Measurements from ENCODE around the gene CDH22. TPM values are rescaled to one million over a fixed set of nuclear protein-coding genes. Genes with fewer than 3 reads are reported as not detected.

The CDH22 gene
- total RNA-seq, 1 experiment from 2014 or later = not detected

GRCh38 chr20:46127396-46128010 is 180.8 kb downstream of the CDH22 start:
- 0 out of 2 replicates have a peak, but pooled peaks cover 2% of the 10 kb centered on the region for H3K36me3 ChIP-seq (ENCODE audit: control insufficient read depth, insufficient read depth, low read length)
- in situ Hi-C loops (cut with HindIII; ENCODE audit: low pct_unique_long_range_greater_than_20kb, low sequenced_read_pairs) (no loop called here), intact Hi-C loops (cut with micrococcal nuclease; ENCODE audit: unreplicated experiment) (no loop called here)
- no peak overlapping the region for H3K4me3 ChIP-seq (ENCODE audit: low read depth in 2 of 2, low read length in 2 of 2)
- peaks cover 6% of the 10 kb centered on the region; the same call in 1 of the 2 replicates for H3K27me3 ChIP-seq (ENCODE audit: control insufficient read depth, insufficient read depth, low read length)
- no peak for TF ChIP-seq CTCF (IDR thresholded peaks at IDR 0.05)
- TF ChIP-seq POLR2AphosphoS5 (IDR thresholded peaks at IDR 0.05; ENCODE audit: low read depth, low read length) = no peak
- no peak for TF ChIP-seq REST (IDR thresholded peaks at IDR 0.05; ENCODE audit: insufficient read depth in 1 of 2, low read depth in 2 of 2, low read length in 1 of 2)
- TF ChIP-seq SIN3A (IDR thresholded peaks at IDR 0.05; ENCODE audit: borderline replicate concordance, insufficient read depth, low read depth, low read length) = no peak
- TF ChIP-seq TCF7L2 (IDR thresholded peaks at IDR 0.05; ENCODE audit: low read depth, low read length) = no peak
- POLR2A ChIA-PET = interaction anchor here (0.7 kb wide), 1 partner anchor 30 kb away, joined by 14 read pairs; no protein-coding TSS in a partner anchor
- ATAC-seq (no peak), DNase-seq (ENCODE audit: low read depth, low spot score) (no peak)
- CTCF ChIA-PET = interaction anchor here (0.7 kb wide), 1 partner anchor 229 kb away, joined by 6 read pairs; no protein-coding TSS in a partner anchor
- H3K4me1 ChIP-seq (ENCODE audit: control insufficient read depth, insufficient read depth, low read length) = peaks cover 4% of the 10 kb centered on the region; the same call in 1 of the 2 replicates
- no peak overlapping the region for H3K27ac ChIP-seq (ENCODE audit: low read length)
- no TSS peak for BruUV-seq (replicated peaks)
- H3K9me3 ChIP-seq (ENCODE audit: control insufficient read depth, insufficient read depth, low read depth, low read length) = no peaks in the 10 kb centered on the region

GRCh38 chr20:46126440-46127056 is 181.8 kb downstream of the CDH22 start:
- Histone ChIP-seq H3K9me3 (ENCODE audit: control insufficient read depth, insufficient read depth, low read depth, low read length) (no peaks in the 10 kb centered on the region), H3K36me3 (ENCODE audit: control insufficient read depth, insufficient read depth, low read length) (0 out of 2 replicates have a peak, but pooled peaks cover 2% of the 10 kb centered on the region), H3K27me3 (ENCODE audit: control insufficient read depth, insufficient read depth, low read length) (peaks cover 6% of the 10 kb centered on the region; the same call in 1 of the 2 replicates), H3K4me1 (ENCODE audit: control insufficient read depth, insufficient read depth, low read length) (peaks cover 1% of the 10 kb centered on the region; the same call in 1 of the 2 replicates), H3K27ac (ENCODE audit: low read length) (no peak overlapping the region), H3K4me3 (ENCODE audit: low read depth in 2 of 2, low read length in 2 of 2) (no peak overlapping the region)
- intact Hi-C loops (cut with micrococcal nuclease; ENCODE audit: unreplicated experiment) = no loop called here
- ChIA-PET POLR2A (no interaction called here), CTCF (no interaction called here)
- in situ Hi-C loops (cut with HindIII; ENCODE audit: low pct_unique_long_range_greater_than_20kb, low sequenced_read_pairs) = no loop called here
- BruUV-seq (replicated peaks) = no TSS peak
- no peak for TF ChIP-seq REST (IDR thresholded peaks at IDR 0.05; ENCODE audit: insufficient read depth in 1 of 2, low read depth in 2 of 2, low read length in 1 of 2)
- no peak for TF ChIP-seq CTCF (IDR thresholded peaks at IDR 0.05)
- no peak for TF ChIP-seq SIN3A (IDR thresholded peaks at IDR 0.05; ENCODE audit: borderline replicate concordance, insufficient read depth, low read depth, low read length)
- no peak for TF ChIP-seq TCF7L2 (IDR thresholded peaks at IDR 0.05; ENCODE audit: low read depth, low read length)
- no peak for TF ChIP-seq POLR2AphosphoS5 (IDR thresholded peaks at IDR 0.05; ENCODE audit: low read depth, low read length)
- no peak for DNase-seq (ENCODE audit: low read depth, low spot score)
- ATAC-seq = no peak
